B cell (primary cell): ENCODE results near the gene H1-8. TPM values are rescaled to one million over a fixed set of nuclear protein-coding genes. Genes with fewer than 3 reads are reported as not detected.

Source experiments
- ATAC-seq: fragments of 200-7000 bp; cut with Tn5 transposase; one replicate; pipeline ENCODE4 v1.10.0; 2021; ENCODE audit warnings: low read depth, mild to moderate bottlenecking, moderate number of reproducible peaks, moderate library complexity
- CTCF ChIA-PET: fragments of 350-600 bp; sonication (Branson Sonifier 250); formaldehyde crosslinking; loops from one replicate; lab custom pipeline; 2021; ENCODE audit warnings: antibody characterized with exemption, inconsistent platforms; lab: Charles Lee
- POLR2A ChIA-PET: fragments of 350-600 bp; sonication (Branson Sonifier 250); formaldehyde crosslinking; loops from one replicate; lab custom pipeline; 2021; ENCODE audit warnings: antibody characterized with exemption; lab: Charles Lee
- DNase-seq: peaks from one replicate; pipeline ENCODE4 v3.0.0; 2013
- H2AFZ ChIP-seq: 2 replicates; pipeline ENCODE4 v1.6.1; 2012; ENCODE audit warnings: mild to moderate bottlenecking, low read depth, low read length; ENCODE audit not compliant: insufficient read depth, poor library complexity, severe bottlenecking
- H3K27ac ChIP-seq, 2 donors: 1 replicate in 1 of 2; 2 replicates in 1 of 2; pipeline ENCODE4 v1.5.1; 2012 to 2013; ENCODE audit warnings: low read length in 2 of 2, mild to moderate bottlenecking in 2 of 2, moderate library complexity in 1 of 2
- H3K27me3 ChIP-seq, 4 experiments: fragments of 200-600 bp in 1 of 4; sonication (generic) in 1 of 4; replicated peaks in 1 of 4; 1 replicate in 2 of 4; 2 replicates in 2 of 4; pipeline versions ENCODE4 v1.6.1 to v1.7.0; 2013 to 2016; ENCODE audit warnings: low read length in 3 of 4, mild to moderate bottlenecking in 2 of 4, mixed read lengths in 1 of 4, moderate library complexity in 1 of 4; ENCODE audit not compliant: insufficient read depth in 4 of 4, control insufficient read depth in 3 of 4; ENCODE audit errors: control extremely low read depth in 1 of 4
- H3K36me3 ChIP-seq, 2 experiments: replicated peaks in 1 of 2; 1 replicate in 1 of 2; 2 replicates in 1 of 2; pipeline versions ENCODE4 v1.6.1 to v1.7.1; 2013; ENCODE audit warnings: low read length in 1 of 2; ENCODE audit not compliant: insufficient read depth in 2 of 2, control insufficient read depth in 1 of 2; ENCODE audit errors: control extremely low read depth in 1 of 2, extremely low read depth in 1 of 2
- H3K4me1 ChIP-seq, 2 donors: fragments of 200-600 bp in 1 of 2; sonication (generic) in 1 of 2; 1 replicate in 1 of 2; 2 replicates in 1 of 2; pipeline versions ENCODE4 v1.5.1 to v1.6.1; 2013 to 2017; ENCODE audit warnings: low read length in 2 of 2; ENCODE audit not compliant: control insufficient read depth in 2 of 2, insufficient read depth in 2 of 2
- H3K4me2 ChIP-seq: replicated peaks from 2 replicates; pipeline ENCODE3; 2012; ENCODE audit warnings: mild to moderate bottlenecking, low read depth, low read length; ENCODE audit not compliant: poor library complexity, severe bottlenecking
- H3K4me3 ChIP-seq, 5 experiments: fragments of 200-600 bp in 1 of 5; sonication (generic) in 1 of 5; 1 replicate in 3 of 5; 2 replicates in 2 of 5; pipeline versions ENCODE4 v1.5.1 to v1.7.0; 2011 to 2016; ENCODE audit warnings: low read length in 4 of 5, mild to moderate bottlenecking in 4 of 5, low read depth in 2 of 5, control low read depth in 1 of 5, moderate library complexity in 1 of 5; ENCODE audit not compliant: insufficient read depth in 1 of 5; ENCODE audit errors: control extremely low read depth in 1 of 5, extremely low read depth in 1 of 5
- H3K79me2 ChIP-seq: fragments of 200-600 bp; sonication (generic); one replicate; pipeline ENCODE4 v1.6.0; 2016; ENCODE audit warnings: low read length; ENCODE audit not compliant: control insufficient read depth, insufficient read depth
- H3K9ac ChIP-seq: fragments of 200-600 bp; sonication (generic); 2 replicates; pipeline ENCODE4 v1.6.1; 2017; ENCODE audit warnings: mild to moderate bottlenecking, low read length, moderate library complexity
- H3K9me3 ChIP-seq, 3 donors: one replicate each; pipeline versions ENCODE4 v1.6.1 to v1.7.1; 2013; ENCODE audit warnings: low read length in 2 of 3; ENCODE audit not compliant: control insufficient read depth in 2 of 3, insufficient read depth in 1 of 3; ENCODE audit errors: control extremely low read depth in 1 of 3
- H4K20me1 ChIP-seq: 2 replicates; pipeline ENCODE4 v1.6.0; 2012; ENCODE audit warnings: mild to moderate bottlenecking, low read length; ENCODE audit not compliant: insufficient read depth, control insufficient read depth, poor library complexity, severe bottlenecking
- H3K27ac Mint-ChIP-seq: one replicate; pipeline ENCODE4 v1.8.0; 2021; ENCODE audit warnings: mixed read lengths
- H3K27me3 Mint-ChIP-seq: one replicate; pipeline ENCODE4 v1.8.0; 2021; ENCODE audit warnings: mixed read lengths
- H3K4me1 Mint-ChIP-seq: one replicate; pipeline ENCODE4 v1.8.0; 2021; ENCODE audit warnings: mixed read lengths
- H3K4me3 Mint-ChIP-seq: one replicate; pipeline ENCODE4 v1.8.0; 2021; ENCODE audit warnings: mixed read lengths
- H3K9me3 Mint-ChIP-seq: one replicate; pipeline ENCODE4 v1.8.0; 2022; ENCODE audit warnings: mixed read lengths; ENCODE audit not compliant: insufficient read depth
- EZH2 ChIP-seq: IDR thresholded peaks from 2 replicates; pipeline ENCODE4 v1.6.1; 2012; ENCODE audit warnings: borderline replicate concordance, low read depth, mild to moderate bottlenecking, moderate library complexity, low read length; ENCODE audit not compliant: insufficient read depth, poor library complexity, severe bottlenecking
- WGBS: methylation state at CpG from one replicate; pipeline ENCODE4 v1.1.5; 2013; ENCODE audit warnings: missing lambda C conversion rate; ENCODE audit not compliant: insufficient coverage; 5-methylcytosine and 5-hydroxymethylcytosine counted together
- intact Hi-C: fragments of 100-400 bp; cut with micrococcal nuclease; formaldehyde crosslinking; loops from one replicate; pipeline ENCODE4 v1.10.0; 2022
- polyA plus RNA-seq: library from polyadenylated mRNA; depleted of rRNA; stranded (reverse); fragments of >200 nt; gene quantifications from 2 replicates; pipeline ENCODE4 v1.2.3, GENCODE V29; 2012
- total RNA-seq, 2 donors: library from RNA; stranded (reverse); fragments of 120-200 nt in 1 of 2; gene quantifications; 1 replicate in 1 of 2; 2 replicates in 1 of 2; pipeline versions ENCODE4 v1.2.3 to v1.2.4, GENCODE V29; 2013 to 2022
- TF ChIP-seq, protein P1 (sequence below): fragments of 200-600 bp; IDR thresholded peaks from one replicate; pipeline ENCODE4 v1.8.0; 2022; ENCODE audit warnings: antibody characterized with exemption, mild to moderate bottlenecking

Gene H1-8
- total and polyA plus RNA-seq, 2 donors (not counting 1 experiment from before 2014, with no cell fraction given): not detected

DNA sequence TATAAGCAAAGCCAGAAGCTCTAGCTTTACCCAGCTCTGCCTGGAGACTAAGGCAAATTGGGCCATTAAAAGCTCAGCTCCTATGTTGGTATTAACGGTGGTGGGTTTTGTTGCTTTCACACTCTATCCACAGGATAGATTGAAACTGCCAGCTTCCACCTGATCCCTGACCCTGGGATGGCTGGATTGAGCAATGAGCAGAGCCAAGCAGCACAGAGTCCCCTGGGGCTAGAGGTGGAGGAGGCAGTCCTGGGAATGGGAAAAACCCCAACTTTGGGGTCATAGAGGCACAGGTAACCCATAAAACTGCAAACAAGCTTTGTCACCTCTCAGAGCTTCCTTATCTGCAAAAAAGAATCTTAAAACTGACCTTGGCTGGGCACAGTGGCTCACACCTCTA, 7.9 kb upstream of the H1-8 start:
- H3K36me3 ChIP-seq: no peaks in the 10 kb centered on the region
- TF ChIP-seq, protein P1, sequence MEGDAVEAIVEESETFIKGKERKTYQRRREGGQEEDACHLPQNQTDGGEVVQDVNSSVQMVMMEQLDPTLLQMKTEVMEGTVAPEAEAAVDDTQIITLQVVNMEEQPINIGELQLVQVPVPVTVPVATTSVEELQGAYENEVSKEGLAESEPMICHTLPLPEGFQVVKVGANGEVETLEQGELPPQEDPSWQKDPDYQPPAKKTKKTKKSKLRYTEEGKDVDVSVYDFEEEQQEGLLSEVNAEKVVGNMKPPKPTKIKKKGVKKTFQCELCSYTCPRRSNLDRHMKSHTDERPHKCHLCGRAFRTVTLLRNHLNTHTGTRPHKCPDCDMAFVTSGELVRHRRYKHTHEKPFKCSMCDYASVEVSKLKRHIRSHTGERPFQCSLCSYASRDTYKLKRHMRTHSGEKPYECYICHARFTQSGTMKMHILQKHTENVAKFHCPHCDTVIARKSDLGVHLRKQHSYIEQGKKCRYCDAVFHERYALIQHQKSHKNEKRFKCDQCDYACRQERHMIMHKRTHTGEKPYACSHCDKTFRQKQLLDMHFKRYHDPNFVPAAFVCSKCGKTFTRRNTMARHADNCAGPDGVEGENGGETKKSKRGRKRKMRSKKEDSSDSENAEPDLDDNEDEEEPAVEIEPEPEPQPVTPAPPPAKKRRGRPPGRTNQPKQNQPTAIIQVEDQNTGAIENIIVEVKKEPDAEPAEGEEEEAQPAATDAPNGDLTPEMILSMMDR: no peak
- no peak for TF ChIP-seq EZH2
- 100% methylated on average over 1 of the region's 1 CpG for WGBS
- intact Hi-C loops: no loop called here
- H3K9me3 ChIP-seq: no peaks in the 10 kb centered on the region
- no peaks in the 10 kb centered on the region for H4K20me1 ChIP-seq
- Mint-ChIP-seq H3K9me3 (no peaks in the 10 kb centered on the region), H3K27ac (no peak overlapping the region), H3K4me3 (no peak overlapping the region), H3K4me1 (no peaks in the 10 kb centered on the region), H3K27me3 (peaks cover 3% of the 10 kb centered on the region)
- ChIA-PET CTCF (interaction anchor here (1.5 kb wide), 1 partner anchor 45 kb away, joined by 4 read pairs; no protein-coding TSS in a partner anchor), POLR2A (no interaction called here)
- no peak for ATAC-seq
- H3K4me3 ChIP-seq: no peak overlapping the region
- no peaks in the 10 kb centered on the region for H3K4me1 ChIP-seq
- DNase-seq: no peak
- no peaks in the 10 kb centered on the region for H3K79me2 ChIP-seq
- H3K9ac ChIP-seq: no peak overlapping the region
- no peak overlapping the region for H3K27ac ChIP-seq
- H3K4me2 ChIP-seq: no peak overlapping the region
- H2AFZ ChIP-seq: no peak overlapping the region
- peaks cover 0 to 2% (median 0%) of the 10 kb centered on the region in 4 experiments for H3K27me3 ChIP-seq

DNA sequence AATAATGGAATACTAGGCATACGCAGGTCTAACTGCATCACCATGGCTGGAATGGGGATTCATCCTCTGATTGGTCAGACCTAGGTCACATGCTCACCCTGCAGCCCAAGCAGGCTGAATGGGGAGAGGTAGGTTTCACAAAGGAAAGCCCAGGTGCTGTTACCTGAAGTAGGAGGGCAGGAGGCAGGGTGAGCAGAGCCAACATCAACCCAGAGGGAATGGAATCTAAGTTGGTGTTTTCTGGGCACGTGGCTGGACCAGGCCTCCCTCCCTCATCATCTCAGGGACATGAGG, 6.7 kb upstream of the H1-8 start:
- no peak overlapping the region for H3K27ac ChIP-seq
- no peaks in the 10 kb centered on the region for H3K36me3 ChIP-seq
- CTCF ChIA-PET: interaction anchor here (1.5 kb wide), 1 partner anchor 46 kb away, joined by 4 read pairs; no protein-coding TSS in a partner anchor
- H4K20me1 ChIP-seq: no peaks in the 10 kb centered on the region
- H3K9ac ChIP-seq: no peak overlapping the region
- no peak overlapping the region for H3K27ac Mint-ChIP-seq
- no peak overlapping the region for H3K4me3 Mint-ChIP-seq
- WGBS: 100% methylated on average over 1 of the region's 2 CpGs
- no peak overlapping the region for H3K4me3 ChIP-seq
- no peaks in the 10 kb centered on the region for H3K9me3 ChIP-seq
- TF ChIP-seq EZH2: no peak
- TF ChIP-seq, protein P1: no peak
- POLR2A ChIA-PET: interaction anchor here (1.7 kb wide), 1 partner anchor 10 kb away, joined by 7 read pairs; no protein-coding TSS in a partner anchor
- H2AFZ ChIP-seq: no peak overlapping the region
- H3K79me2 ChIP-seq: no peaks in the 10 kb centered on the region
- no peak for DNase-seq
- no peaks in the 10 kb centered on the region for H3K4me1 Mint-ChIP-seq
- peaks cover 3% of the 10 kb centered on the region for H3K27me3 Mint-ChIP-seq
- H3K4me2 ChIP-seq: no peak overlapping the region
- H3K27me3 ChIP-seq: no peaks in the 10 kb centered on the region
- no peak for ATAC-seq
- intact Hi-C loops: no loop called here
- no peaks in the 10 kb centered on the region for H3K4me1 ChIP-seq
- H3K9me3 Mint-ChIP-seq: no peaks in the 10 kb centered on the region
